H1 (cell line): ENCODE results near the gene CDKN1A. TPM values are rescaled to one million over a fixed set of nuclear protein-coding genes. Genes with fewer than 3 reads are reported as not detected.

ENCODE experiments used
- CTCF ChIA-PET: fragments of 300-600 bp; sonication (Branson Sonifier 250); formaldehyde crosslinking; loops from one replicate; lab custom pipeline; 2021; ENCODE audit not compliant: partially characterized antibody; lab: Charles Lee
- POLR2A ChIA-PET: fragments of 300-600 bp; sonication (Branson Sonifier 250); formaldehyde crosslinking; loops from one replicate; lab custom pipeline; 2021; ENCODE audit warnings: inconsistent platforms; ENCODE audit not compliant: partially characterized antibody; lab: Charles Lee
- DNase-seq, 2 experiments: peaks; one replicate each; pipeline versions ENCODE4 v3.0.0 to v3.0.0-alpha.2; 2010 to 2022; ENCODE audit warnings: low spot score in 2 of 2, low read depth in 1 of 2, mixed read lengths in 1 of 2
- FAIRE-seq: peaks from 2 replicates; lab custom pipeline; 2011; peaks lifted over from hg19 to GRCh38; lab: Jason Lieb, UNC
- H2AFZ ChIP-seq: 2 replicates; pipeline ENCODE4 v1.8.1; 2012; ENCODE audit warnings: low read length, inconsistent platforms
- H2AK5ac ChIP-seq: 2 replicates; pipeline ENCODE4 v1.6.1; 2013; ENCODE audit warnings: low read depth, low read length
- H2BK120ac ChIP-seq: replicated peaks from 2 replicates; pipeline ENCODE3; 2013; ENCODE audit warnings: low read depth, low read length, inconsistent platforms
- H2BK12ac ChIP-seq: 2 replicates; pipeline ENCODE4 v1.6.1; 2013; ENCODE audit warnings: low read depth, low read length
- H2BK15ac ChIP-seq: 2 replicates; pipeline ENCODE4 v1.6.1; 2013; ENCODE audit warnings: low read length
- H2BK20ac ChIP-seq: 2 replicates; pipeline ENCODE4 v1.6.1; 2013; ENCODE audit warnings: low read length
- H2BK5ac ChIP-seq: 2 replicates; pipeline ENCODE4 v1.6.1; 2013; ENCODE audit warnings: low read depth, low read length
- H3K14ac ChIP-seq: 2 replicates; pipeline ENCODE4 v1.6.1; 2013; ENCODE audit warnings: inconsistent platforms; ENCODE audit not compliant: insufficient read length
- H3K18ac ChIP-seq: 2 replicates; pipeline ENCODE4 v1.6.1; 2013; ENCODE audit warnings: low read length; ENCODE audit errors: extremely low read depth
- H3K23ac ChIP-seq: 2 replicates; pipeline ENCODE4 v1.6.1; 2013; ENCODE audit warnings: inconsistent platforms; ENCODE audit not compliant: insufficient read length
- H3K23me2 ChIP-seq: 2 replicates; pipeline ENCODE4 v1.6.1; 2013; ENCODE audit warnings: low read depth, low read length
- H3K27ac ChIP-seq: 2 replicates; pipeline ENCODE4 v1.6.1; 2011; ENCODE audit warnings: low read depth, low read length, inconsistent platforms
- H3K27me3 ChIP-seq, 4 experiments: replicated peaks in 1 of 4; 1 replicate in 1 of 4; 2 replicates in 3 of 4; pipeline versions ENCODE4 v1.6.1 to v1.8.1; 2011 to 2013; ENCODE audit warnings: low read length in 3 of 4, mild to moderate bottlenecking in 3 of 4, inconsistent platforms in 2 of 4, mixed read lengths in 2 of 4, moderate library complexity in 1 of 4; ENCODE audit not compliant: control insufficient read depth in 3 of 4, insufficient read depth in 3 of 4; ENCODE audit errors: extremely low read depth in 1 of 4
- H3K36me3 ChIP-seq, 4 experiments: 2 replicates each; pipeline versions ENCODE4 v1.6.1 to v1.8.1; 2011 to 2013; ENCODE audit warnings: mild to moderate bottlenecking in 4 of 4, low read length in 3 of 4, moderate library complexity in 2 of 4, control low read depth in 1 of 4, inconsistent platforms in 1 of 4; ENCODE audit not compliant: insufficient read depth in 4 of 4, control insufficient read depth in 2 of 4
- H3K4ac ChIP-seq: replicated peaks from 2 replicates; pipeline ENCODE3; 2013; ENCODE audit warnings: low read length, low read depth, mixed read lengths, inconsistent platforms; ENCODE audit not compliant: insufficient read length
- H3K4me1 ChIP-seq, 4 experiments: replicated peaks in 1 of 4; 1 replicate in 1 of 4; 2 replicates in 3 of 4; pipeline versions ENCODE4 v1.6.1 to v1.8.1; 2011 to 2013; ENCODE audit warnings: low read length in 3 of 4, inconsistent platforms in 2 of 4, mixed read lengths in 1 of 4; ENCODE audit not compliant: insufficient read depth in 4 of 4, control insufficient read depth in 3 of 4
- H3K4me2 ChIP-seq, 2 experiments: 2 replicates each; pipeline versions ENCODE4 v1.6.1 to v1.8.1; 2011 to 2013; ENCODE audit warnings: low read depth in 2 of 2, low read length in 2 of 2, control low read depth in 1 of 2, inconsistent platforms in 1 of 2, mild to moderate bottlenecking in 1 of 2; ENCODE audit not compliant: insufficient read depth in 1 of 2
- H3K4me3 ChIP-seq, 4 experiments: fragments of 200-600, 300-600 bp in 1 of 4; sonication (generic), shearing (Covaris generic), sonication (Bioruptor Twin) in 1 of 4; 2 replicates each; pipeline versions ENCODE4 v1.5.1 to v1.8.1; 2011 to 2016; ENCODE audit warnings: low read length in 4 of 4, low read depth in 3 of 4, control low read depth in 2 of 4, inconsistent platforms in 2 of 4, mild to moderate bottlenecking in 2 of 4, mixed read lengths in 1 of 4, moderate library complexity in 1 of 4; ENCODE audit not compliant: insufficient read depth in 2 of 4; ENCODE audit errors: extremely low read depth in 1 of 4
- H3K56ac ChIP-seq: replicated peaks from 2 replicates; pipeline ENCODE3; 2013; ENCODE audit warnings: low read depth, mild to moderate bottlenecking, mixed read lengths, low read length, inconsistent platforms; ENCODE audit not compliant: insufficient read length
- H3K79me1 ChIP-seq: 2 replicates; pipeline ENCODE4 v1.6.1; 2013; ENCODE audit warnings: low read depth, low read length, control low read depth
- H3K79me2 ChIP-seq, 2 experiments: 2 replicates each; pipeline versions ENCODE4 v1.6.1 to v1.8.1; 2012 to 2013; ENCODE audit warnings: low read length in 2 of 2, mild to moderate bottlenecking in 2 of 2, inconsistent platforms in 1 of 2; ENCODE audit not compliant: insufficient read depth in 2 of 2, control insufficient read depth in 1 of 2
- H3K9ac ChIP-seq, 4 experiments: replicated peaks in 1 of 4; 1 replicate in 1 of 4; 2 replicates in 3 of 4; pipeline versions ENCODE4 v1.6.1 to v1.8.1; 2011 to 2013; ENCODE audit warnings: low read depth in 3 of 4, low read length in 3 of 4, control low read depth in 2 of 4, mild to moderate bottlenecking in 2 of 4, moderate library complexity in 2 of 4, inconsistent platforms in 1 of 4; ENCODE audit errors: extremely low read depth in 1 of 4
- H3K9me3 ChIP-seq, 2 experiments: 2 replicates each; pipeline versions ENCODE4 v1.6.1 to v1.8.1; 2012 to 2013; ENCODE audit warnings: mild to moderate bottlenecking in 2 of 2, moderate library complexity in 2 of 2, control low read depth in 1 of 2, inconsistent platforms in 1 of 2, low read depth in 1 of 2, low read length in 1 of 2, mixed read lengths in 1 of 2; ENCODE audit not compliant: insufficient read depth in 2 of 2
- H4K20me1 ChIP-seq, 2 experiments: replicated peaks in 1 of 2; 2 replicates each; pipeline versions ENCODE3 to v1.8.1; 2011 to 2013; ENCODE audit warnings: inconsistent platforms in 2 of 2, low read length in 2 of 2, mild to moderate bottlenecking in 1 of 2; ENCODE audit not compliant: insufficient read depth in 2 of 2, control insufficient read depth in 1 of 2
- H4K5ac ChIP-seq: 2 replicates; pipeline ENCODE4 v1.6.1; 2013; ENCODE audit warnings: low read length, low read depth, mixed read lengths, inconsistent platforms; ENCODE audit not compliant: insufficient read length
- H4K8ac ChIP-seq: 2 replicates; pipeline ENCODE4 v1.8.0; 2013; ENCODE audit warnings: mild to moderate bottlenecking, moderate library complexity, low read length, inconsistent platforms; ENCODE audit not compliant: insufficient read depth; ENCODE audit errors: extremely low read depth
- H4K91ac ChIP-seq: replicated peaks from 2 replicates; pipeline ENCODE3; 2013; ENCODE audit warnings: low read length, mixed read lengths, inconsistent platforms; ENCODE audit not compliant: insufficient read length
- ASH2L ChIP-seq: fragments of 200-600, 300-600 bp; sonication (generic); IDR thresholded peaks from one replicate; pipeline ENCODE4 v1.7.1; 2017; ENCODE audit warnings: low read length
- ATF3 ChIP-seq: IDR thresholded peaks from 2 replicates; pipeline ENCODE4 v1.6.1; 2011; ENCODE audit warnings: low read depth, mild to moderate bottlenecking, low read length; ENCODE audit not compliant: insufficient read depth
- EZH2 ChIP-seq: fragments of 200-600 bp; sonication (generic); IDR thresholded peaks from 2 replicates; pipeline ENCODE4 v1.7.1; 2012; ENCODE audit warnings: low read depth, mild to moderate bottlenecking, moderate library complexity, low read length, inconsistent platforms; ENCODE audit not compliant: severe bottlenecking
- HDAC2 ChIP-seq, 2 experiments: fragments of 300-600 bp in 1 of 2; sonication (generic) in 1 of 2; IDR thresholded peaks; 2 replicates each; pipeline ENCODE4 v1.6.1; 2011 to 2012; ENCODE audit warnings: low read depth in 2 of 2, low read length in 2 of 2, mild to moderate bottlenecking in 2 of 2, moderate library complexity in 2 of 2, borderline replicate concordance in 1 of 2, inconsistent platforms in 1 of 2
- JUN ChIP-seq: IDR thresholded peaks from 2 replicates; pipeline ENCODE4 v1.6.1; 2011; ENCODE audit warnings: low read depth, mild to moderate bottlenecking, improper control_type of control experiment, low read length
- KDM1A ChIP-seq: fragments of 200-600, 300-600 bp; sonication (generic); IDR thresholded peaks from 2 replicates; pipeline ENCODE4 v1.7.1; 2016; ENCODE audit warnings: mild to moderate bottlenecking, low read length, borderline replicate concordance
- KDM5A ChIP-seq: fragments of 200-600 bp; IDR thresholded peaks from 2 replicates; pipeline ENCODE4 v1.7.1; 2012; ENCODE audit warnings: mild to moderate bottlenecking, low read length, inconsistent platforms, mixed read lengths
- MAFK ChIP-seq: IDR thresholded peaks from 2 replicates; pipeline ENCODE4 v1.6.1; 2012; ENCODE audit warnings: low read depth, mild to moderate bottlenecking, improper control_type of control experiment, low read length
- RNF2 ChIP-seq: fragments of 200-900, 300-1000 bp; sonication (generic); IDR thresholded peaks from 2 replicates; pipeline ENCODE4 v1.7.1; 2016; ENCODE audit warnings: borderline replicate concordance, low read depth, mild to moderate bottlenecking, antibody characterized with exemption, low read length; ENCODE audit not compliant: poor library complexity, severe bottlenecking; ENCODE audit errors: missing control alignments
- SP2 ChIP-seq: IDR thresholded peaks from 2 replicates; pipeline ENCODE4 v1.6.1; 2012; ENCODE audit warnings: mild to moderate bottlenecking, low read length, inconsistent platforms
- TAF1 ChIP-seq: IDR thresholded peaks from 2 replicates; pipeline ENCODE4 v1.6.1; 2011; ENCODE audit warnings: mild to moderate bottlenecking, low read depth, low read length
- TAF7 ChIP-seq: optimal IDR thresholded peaks from 2 replicates; pipeline ENCODE3; 2011; ENCODE audit warnings: low read depth, mild to moderate bottlenecking, inconsistent platforms, low read length, moderate library complexity, borderline replicate concordance
- ZNF274 ChIP-seq: IDR thresholded peaks from 2 replicates; pipeline ENCODE4 v1.7.0; 2012; ENCODE audit warnings: low read length, borderline replicate concordance; ENCODE audit errors: extremely low read depth
- WGBS, 2 experiments: shearing (Covaris generic) in 1 of 2; methylation state at CpG; one replicate each; pipeline versions ENCODE4 v1.1.6 to v1.1.7; 2013 to 2015; ENCODE audit warnings: low lambda C conversion rate in 2 of 2, mixed read lengths in 2 of 2, inconsistent platforms in 1 of 2, low coverage in 1 of 2, missing lambda C conversion rate in 1 of 2; ENCODE audit not compliant: insufficient replicate concordance in 2 of 2, insufficient coverage in 1 of 2, insufficient read length in 1 of 2; ENCODE audit errors: extremely low coverage in 1 of 2, missing lambda C conversion rate in 1 of 2; 5-methylcytosine and 5-hydroxymethylcytosine counted together
- polyA plus RNA-seq, 7 experiments: library from polyadenylated mRNA; depleted of rRNA in 3 of 7; stranded (reverse) in 5 of 7; unstranded in 2 of 7; fragments of >200 nt in 5 of 7; fragments of 200-250 nt in 2 of 7; gene quantifications; 1 replicate in 5 of 7; 2 replicates in 1 of 7; 4 replicates in 1 of 7; pipeline versions ENCODE4 v1.2.1 to v1.2.3, GENCODE V29; 2011 to 2013; ENCODE audit warnings: missing spikeins in 2 of 7, mixed read lengths in 2 of 7
- total RNA-seq: library from RNA; stranded (reverse); fragmentation: NEBNext Ultra II Directional; extraction: Animal tissue kit (Norgen Biotek cat#: 25700); gene quantifications from 2 replicates; pipeline ENCODE4 v1.2.1, GENCODE V29; 2021

CDKN1A gene
- total and polyA plus RNA-seq, 2 of the 8 experiments (the other 6 are each of a cell fraction or from before 2014, with no cell fraction given), result 15.2 to 36.0 TPM

- Histone ChIP-seq H3K4me1 (peaks cover 5 to 8% (median 6%) of the 10 kb centered on the region in 4 experiments), H2BK12ac (no peak overlapping the region), H3K9ac (no peak overlapping the region), H3K27ac (no peak overlapping the region), H4K20me1 (peaks cover 0 to 2% of the 10 kb centered on the region in 2 experiments), H2AK5ac (no peak overlapping the region), H2BK15ac (no peak overlapping the region), H3K36me3 (no peaks in the 10 kb centered on the region), H3K56ac (no peak overlapping the region), H3K4me2 (no peak overlapping the region), H3K79me2 (no peaks in the 10 kb centered on the region), H3K79me1 (no peaks in the 10 kb centered on the region), H4K91ac (no peak overlapping the region), H3K4me3 (no peak overlapping the region), H2BK5ac (no peak overlapping the region), H3K9me3 (no peaks in the 10 kb centered on the region), H3K23ac (no peak overlapping the region), H4K5ac (no peak overlapping the region), H3K4ac (no peak overlapping the region), H3K18ac (no peak overlapping the region), H3K27me3 (peaks cover 0 to 4% (median 0%) of the 10 kb centered on the region in 4 experiments; a peak in 2 of 7 replicates), H3K23me2 (peaks cover 7% of the 10 kb centered on the region; the same call in 1 of the 2 replicates), H2AFZ (no peak overlapping the region), H2BK120ac (no peak overlapping the region), H2BK20ac (no peak overlapping the region), H3K14ac (no peak overlapping the region), H4K8ac (no peak overlapping the region)
- POLR2A ChIA-PET, result no interaction called here
- CTCF ChIA-PET, result interaction anchor here (1.3 to 4.0 kb wide), 4 partner anchors 14 to 102 kb away, joined by 4 to 11 read pairs (median 4); partner anchors contain the start of gene CDKN1A
- 93% methylated on average over 1 of the region's 1 CpG; no CpG with 5 or more reads in 1 of the 2 experiments for WGBS, 2 experiments
- FAIRE-seq, result no peak
- no peak for DNase-seq
- TF ChIP-seq KDM1A (no peak), JUN (no peak), TAF7 (no peak), EZH2 (no peak), SP2 (no peak), ATF3 (no peak), ZNF274 (no peak), KDM5A (no peak), MAFK (no peak), HDAC2 (IDR thresholded peaks at IDR 0.05; ENCODE audit: borderline replicate concordance in 1 of 2, low read depth in 2 of 2, low read length in 2 of 2) (no peak), RNF2 (no peak), ASH2L (no peak), TAF1 (no peak)
Observed at GRCh38 chr6:36657271-36657670, 21.2 kb upstream of the CDKN1A start.
